GM18861 (cell line): Measurements from ENCODE around the gene CTTNBP2NL.
"Not testable (repeated sequence)": the region's sequence is repeated elsewhere in the genome, so short reads cannot be mapped to it uniquely, and the experiment has no call there.

Experiments
- ATAC-seq: cut with Tn5 transposase; IDR thresholded peaks from one replicate; pipeline ENCODE4 v1.9.1; 2021; ENCODE audit not compliant: unreplicated experiment

CTTNBP2NL gene

DNA sequence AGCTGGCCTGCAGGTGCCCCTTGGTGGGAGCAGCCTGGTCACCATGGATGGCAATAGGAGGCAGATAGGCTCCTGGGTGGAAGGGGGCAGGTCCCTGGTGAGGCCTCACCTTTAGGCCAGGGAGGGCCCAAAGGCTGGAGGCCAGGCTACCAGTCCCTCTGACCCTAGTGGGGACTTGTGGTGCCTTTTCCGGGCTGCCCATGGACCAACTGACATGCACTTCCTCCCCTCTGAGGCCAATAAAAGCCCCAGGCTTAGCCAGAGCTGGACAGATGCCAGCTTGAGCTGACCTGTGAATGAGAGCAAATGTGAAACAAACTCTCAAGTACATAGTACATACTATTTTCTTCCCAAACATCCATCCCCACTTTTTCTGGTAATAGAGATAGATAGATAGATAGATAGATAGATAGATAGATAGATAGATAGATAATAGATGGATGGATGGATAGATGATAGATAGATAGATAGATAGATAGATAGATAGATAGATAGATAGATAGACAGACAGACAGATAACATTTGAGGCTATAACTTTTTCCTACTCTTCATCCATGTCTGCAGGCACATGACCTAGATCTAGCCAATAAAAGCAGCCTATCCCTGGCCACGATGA lies 9.2 kb upstream of the CTTNBP2NL start:
- ATAC-seq, result no peak

GRCh38 chr1:112387807-112388206 lies 8.2 kb upstream of the CTTNBP2NL start:
- ATAC-seq, result no peak

DNA sequence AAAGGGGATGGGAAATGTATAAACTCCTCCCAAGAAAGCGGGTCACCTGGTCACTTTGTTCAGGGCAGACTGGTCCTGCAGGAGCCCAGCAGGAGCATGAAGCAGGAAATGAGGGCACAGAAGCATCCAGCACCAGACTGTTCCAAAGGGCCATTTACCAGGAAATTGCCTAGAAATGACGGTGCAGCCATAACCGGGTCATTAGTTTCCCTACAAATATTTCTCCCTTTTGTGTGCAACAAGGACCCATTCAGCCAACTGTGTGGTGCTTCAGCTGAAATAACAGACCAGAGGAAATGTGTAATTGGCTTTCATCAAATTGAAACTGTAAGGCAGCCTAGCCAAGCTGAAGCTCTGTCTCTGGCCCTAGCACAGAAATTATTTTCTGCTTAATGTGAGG lies 7.6 kb upstream of the CTTNBP2NL start:
- ATAC-seq, result no peak

- no peak for ATAC-seq
These were observed 6.3 kb upstream of the CTTNBP2NL start for GRCh38 chr1:112389689-112390088.

DNA sequence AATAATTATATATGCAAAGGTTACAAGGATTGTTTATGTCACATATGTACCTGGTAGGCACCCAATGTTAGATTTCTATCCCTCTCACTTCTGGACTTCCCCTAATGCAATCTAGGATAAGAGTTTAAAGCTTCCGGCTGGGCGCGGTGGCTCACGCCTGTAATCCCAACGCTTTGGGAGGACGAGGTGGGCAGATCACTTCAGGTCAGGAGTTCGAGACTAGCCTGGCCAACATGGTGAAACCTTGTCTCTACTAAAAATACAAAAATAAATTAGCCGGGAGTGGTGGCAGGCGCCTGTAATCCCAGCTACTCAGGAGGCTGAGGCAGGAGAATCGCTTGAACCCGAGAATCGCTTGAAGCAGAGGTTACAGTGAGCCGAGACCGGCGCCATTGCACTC lies 5.7 kb upstream of the CTTNBP2NL start:
- not testable (repeated sequence) for ATAC-seq

GRCh38 chr1:112390775-112391602 lies 5.0 kb upstream of the CTTNBP2NL start:
- peak; percentile 45 for ATAC-seq

DNA sequence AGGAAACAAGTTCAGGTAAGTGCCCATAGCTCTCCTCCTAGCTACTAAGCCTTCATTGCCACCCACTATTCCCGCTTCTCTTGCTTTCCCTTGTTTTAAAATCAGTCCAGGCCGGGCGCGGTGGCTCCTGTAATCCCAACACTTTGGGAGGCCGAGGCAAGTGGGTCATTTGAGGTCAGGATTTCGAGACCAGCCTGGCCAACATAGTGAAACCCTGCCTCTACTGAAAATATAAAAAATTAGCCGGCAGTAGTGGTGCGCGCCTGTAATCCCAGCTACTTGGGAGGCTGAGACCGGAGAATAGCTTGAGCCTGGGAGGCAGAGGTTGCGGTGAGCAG lies 4.4 kb upstream of the CTTNBP2NL start:
- ATAC-seq, result no peak

DNA sequence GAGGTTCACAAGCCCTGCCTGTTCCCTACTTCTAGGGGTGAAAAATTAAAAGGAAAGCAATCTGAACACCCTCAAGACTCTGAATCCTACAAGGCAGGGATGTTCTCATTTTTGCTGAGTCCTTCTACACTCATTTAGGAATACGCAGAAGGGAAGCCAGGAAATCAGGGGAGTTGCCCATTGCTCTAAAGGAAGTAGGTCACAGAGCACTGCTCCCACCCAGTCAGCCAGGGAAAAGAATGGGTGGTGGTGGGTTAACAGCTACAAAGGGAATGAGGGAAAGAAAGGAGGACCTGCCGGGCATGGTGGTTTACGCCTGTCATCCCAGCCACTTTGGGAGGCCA lies 2.4 kb upstream of the CTTNBP2NL start:
- no peak for ATAC-seq

GRCh38 chr1:112394743-112395062 lies 1.3 kb upstream of the CTTNBP2NL start:
- no peak for ATAC-seq

DNA sequence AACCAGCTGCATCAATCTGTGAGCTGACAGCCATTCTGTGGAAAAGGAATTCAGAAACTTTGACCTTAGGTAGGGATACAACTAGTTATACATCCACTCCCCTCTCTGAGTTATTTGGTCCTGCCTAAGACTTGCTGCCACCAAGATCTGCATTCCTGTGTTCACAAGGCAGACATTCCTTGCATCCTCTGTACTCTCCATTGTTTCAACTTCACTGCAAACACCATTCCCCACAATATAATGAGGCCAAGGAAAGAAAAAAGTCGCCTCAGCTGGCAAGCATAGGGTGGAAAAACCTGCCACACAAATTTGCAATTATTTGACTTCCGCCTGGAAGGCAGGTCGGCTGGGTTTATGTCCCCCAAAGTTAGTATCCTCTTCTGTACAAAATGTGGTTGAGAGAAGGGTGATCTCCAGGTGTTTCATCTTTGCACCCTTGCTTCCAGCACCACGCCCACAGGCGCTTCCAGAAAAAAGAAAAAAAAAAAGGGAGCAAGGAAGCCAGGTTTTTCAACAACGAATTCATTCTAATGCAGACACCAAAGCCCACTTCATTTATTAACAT lies 676 bp upstream of the CTTNBP2NL start:
- no peak for ATAC-seq

DNA sequence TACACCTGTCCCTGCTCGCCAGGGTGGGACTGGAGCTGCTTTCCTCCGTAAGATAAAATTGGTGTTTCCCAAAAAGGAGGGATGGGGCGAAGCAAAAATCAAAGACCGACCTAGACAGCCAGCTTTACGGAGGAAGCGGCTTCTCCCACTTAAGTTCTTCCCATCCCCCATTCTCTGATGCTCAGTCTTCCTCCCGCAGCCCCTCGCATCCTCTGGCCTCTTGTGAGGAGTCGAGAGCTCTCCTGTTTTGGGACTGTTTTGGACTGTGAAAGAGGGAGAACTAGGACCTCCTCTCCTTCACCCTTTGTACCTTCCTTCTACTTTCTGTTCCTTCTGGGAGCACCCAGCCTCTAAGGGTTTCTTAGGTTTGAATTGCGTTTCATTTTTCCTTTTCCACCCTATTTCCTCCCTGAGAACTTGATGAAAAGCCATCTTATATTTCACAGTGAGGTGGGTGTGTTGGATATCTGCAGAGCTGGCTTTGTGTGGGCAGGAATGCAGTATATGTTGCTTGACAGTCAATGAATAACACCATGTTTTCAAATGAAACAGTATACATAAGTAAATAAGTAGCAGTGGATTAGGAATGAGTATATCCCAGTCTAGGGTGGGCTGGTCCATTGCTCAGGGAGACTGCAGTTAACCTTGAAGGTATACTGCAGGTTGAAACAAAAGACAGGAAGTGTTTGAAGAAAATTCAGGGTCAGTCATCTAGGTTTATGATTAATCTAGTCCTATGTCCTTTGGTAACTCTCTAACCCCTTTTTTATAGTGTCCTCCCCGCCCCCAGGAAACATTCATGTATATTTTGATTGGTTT lies 848 bp downstream of the CTTNBP2NL start:
- no peak for ATAC-seq

DNA sequence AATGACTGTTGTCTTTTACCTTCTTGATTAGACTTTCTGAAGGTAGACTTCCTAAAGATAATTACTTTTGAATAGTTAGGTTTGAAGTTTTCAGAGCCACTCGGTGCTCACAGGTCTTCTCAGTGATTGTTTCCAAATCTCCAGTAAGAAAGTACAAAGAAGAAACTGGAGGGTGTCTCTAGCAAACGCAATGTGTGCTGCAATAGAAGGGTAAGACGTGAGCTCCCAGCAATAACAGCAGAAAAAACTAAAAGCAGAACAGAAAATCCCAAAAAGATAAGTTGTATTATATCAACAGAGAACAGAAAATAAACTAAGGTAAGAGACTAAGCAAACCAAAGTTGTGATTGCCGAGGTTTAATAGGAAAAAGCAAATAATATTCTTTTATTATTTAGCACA lies 1.8 kb downstream of the CTTNBP2NL start:
- ATAC-seq, result no peak

GRCh38 chr1:112399456-112399855 lies 3.4 kb downstream of the CTTNBP2NL start:
- ATAC-seq, result no peak

- ATAC-seq, result not testable (repeated sequence)
These were observed 4.7 kb downstream of the CTTNBP2NL start for GRCh38 chr1:112400706-112401105.

GRCh38 chr1:112402682-112403643 lies 6.9 kb downstream of the CTTNBP2NL start:
- ATAC-seq, result no peak

- no peak for ATAC-seq
These were observed 10.8 kb downstream of the CTTNBP2NL start for GRCh38 chr1:112406771-112407170.

DNA sequence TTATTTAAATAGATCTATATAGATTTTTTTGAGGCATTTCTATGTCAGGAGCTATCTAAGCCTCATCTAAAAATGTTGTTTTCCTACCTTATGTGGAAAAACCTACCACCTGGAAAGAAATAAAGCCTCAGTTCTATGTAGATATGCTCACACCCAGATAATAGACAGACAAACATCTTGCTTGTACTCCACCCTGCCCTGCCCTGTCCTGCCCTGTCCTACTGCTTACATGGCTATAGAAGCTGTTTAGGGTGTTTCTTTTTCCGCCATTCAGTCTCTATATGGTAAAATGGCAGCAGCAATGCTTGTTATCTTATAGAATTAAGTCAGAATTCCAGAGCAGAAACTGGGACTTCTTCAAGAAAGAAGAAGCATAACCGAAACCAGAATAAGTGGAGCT lies 13.4 kb downstream of the CTTNBP2NL start:
- no peak for ATAC-seq

- no peak for ATAC-seq
These were observed 14.7 kb downstream of the CTTNBP2NL start for GRCh38 chr1:112410673-112411072.

GRCh38 chr1:112417271-112417670 lies 21.3 kb downstream of the CTTNBP2NL start:
- ATAC-seq, result no peak

- no peak for ATAC-seq
These were observed 22.3 kb downstream of the CTTNBP2NL start for GRCh38 chr1:112418099-112418892.
